ENCODE results near the gene ATXN10.

ATXN10 gene

GRCh38 chr22:45859231-45860161 lies 187.9 kb downstream of the ATXN10 start:
- no peaks in the 10 kb centered on the region for H3K4me1 ChIP-seq (ENCODE audit: insufficient read depth, low read length)
- no peaks in the 10 kb centered on the region for H3K9me3 ChIP-seq (ENCODE audit: insufficient read depth, low read depth, low read length)
- H3K9ac ChIP-seq (ENCODE audit: low read depth, low read length), result no peak overlapping the region
- no peak overlapping the region for H3K27ac ChIP-seq (ENCODE audit: low read length)
- H3K36me3 ChIP-seq (ENCODE audit: insufficient read depth, low read depth, low read length), result 0 out of 2 replicates have a peak, but pooled peaks cover 10% of the 10 kb centered on the region
- H3K27me3 ChIP-seq (ENCODE audit: insufficient read depth, low read length), result peaks cover 6% of the 10 kb centered on the region; the same call in 1 of the 2 replicates
- H3K4me3 ChIP-seq (ENCODE audit: low read length), result no peak overlapping the region

GRCh38 chr22:45860201-45860600 lies 188.6 kb downstream of the ATXN10 start:
- H3K36me3 ChIP-seq (ENCODE audit: insufficient read depth, low read depth, low read length), result 0 out of 2 replicates have a peak, but pooled peaks cover 7% of the 10 kb centered on the region
- H3K4me1 ChIP-seq (ENCODE audit: insufficient read depth, low read length), result no peaks in the 10 kb centered on the region
- peaks cover 13% of the 10 kb centered on the region for H3K27me3 ChIP-seq (ENCODE audit: insufficient read depth, low read length)
- H3K27ac ChIP-seq (ENCODE audit: low read length), result no peak overlapping the region
- H3K9me3 ChIP-seq (ENCODE audit: insufficient read depth, low read depth, low read length), result no peaks in the 10 kb centered on the region
- no peak overlapping the region for H3K9ac ChIP-seq (ENCODE audit: low read depth, low read length)
- H3K4me3 ChIP-seq (ENCODE audit: low read length), result no peak overlapping the region

- Histone ChIP-seq H3K4me1 (ENCODE audit: insufficient read depth, low read length) (no peaks in the 10 kb centered on the region), H3K9me3 (ENCODE audit: insufficient read depth, low read depth, low read length) (no peaks in the 10 kb centered on the region; the same call in 1 of the 2 replicates), H3K4me3 (ENCODE audit: low read length) (no peak overlapping the region), H3K27ac (ENCODE audit: low read length) (no peak overlapping the region), H3K36me3 (ENCODE audit: insufficient read depth, low read depth, low read length) (no peaks in the 10 kb centered on the region), H3K9ac (ENCODE audit: low read depth, low read length) (no peak overlapping the region), H3K27me3 (ENCODE audit: insufficient read depth, low read length) (peaks cover 23% of the 10 kb centered on the region)
These were observed 189.6 kb downstream of the ATXN10 start for GRCh38 chr22:45861259-45861658.

- Histone ChIP-seq H3K27ac (ENCODE audit: low read length) (no peak overlapping the region), H3K27me3 (ENCODE audit: insufficient read depth, low read length) (peaks cover 52% of the 10 kb centered on the region), H3K36me3 (ENCODE audit: insufficient read depth, low read depth, low read length) (no peaks in the 10 kb centered on the region), H3K9me3 (ENCODE audit: insufficient read depth, low read depth, low read length) (no peaks in the 10 kb centered on the region; the same call in 1 of the 2 replicates), H3K9ac (ENCODE audit: low read depth, low read length) (no peak overlapping the region), H3K4me3 (ENCODE audit: low read length) (no peak overlapping the region), H3K4me1 (ENCODE audit: insufficient read depth, low read length) (no peaks in the 10 kb centered on the region)
These were observed 192.5 kb downstream of the ATXN10 start for GRCh38 chr22:45863981-45864751.

GRCh38 chr22:45864959-45865476 lies 193.4 kb downstream of the ATXN10 start:
- H3K27me3 ChIP-seq (ENCODE audit: insufficient read depth, low read length), result peaks cover 61% of the 10 kb centered on the region
- H3K36me3 ChIP-seq (ENCODE audit: insufficient read depth, low read depth, low read length), result no peaks in the 10 kb centered on the region
- no peak overlapping the region for H3K9ac ChIP-seq (ENCODE audit: low read depth, low read length)

GRCh38 chr22:45865561-45866125 lies 194.0 kb downstream of the ATXN10 start:
- Histone ChIP-seq H3K4me1 (ENCODE audit: insufficient read depth, low read length) (no peaks in the 10 kb centered on the region), H3K27me3 (ENCODE audit: insufficient read depth, low read length) (peaks cover 67% of the 10 kb centered on the region), H3K4me3 (ENCODE audit: low read length) (no peak overlapping the region), H3K9ac (ENCODE audit: low read depth, low read length) (no peak overlapping the region), H3K27ac (ENCODE audit: low read length) (no peak overlapping the region), H3K36me3 (ENCODE audit: insufficient read depth, low read depth, low read length) (no peaks in the 10 kb centered on the region), H3K9me3 (ENCODE audit: insufficient read depth, low read depth, low read length) (no peaks in the 10 kb centered on the region; the same call in 1 of the 2 replicates)

More at GRCh38 chr22:45864959-45865476, 193.4 kb downstream of the ATXN10 start:
- Histone ChIP-seq H3K27ac (ENCODE audit: low read length) (no peak overlapping the region), H3K4me3 (ENCODE audit: low read length) (no peak overlapping the region), H3K9me3 (ENCODE audit: insufficient read depth, low read depth, low read length) (no peaks in the 10 kb centered on the region; the same call in 1 of the 2 replicates), H3K4me1 (ENCODE audit: insufficient read depth, low read length) (no peaks in the 10 kb centered on the region)

- H3K4me3 ChIP-seq (ENCODE audit: low read length), result peak overlapping the region; percentile 38; the same call in 1 of the 2 replicates
- no peaks in the 10 kb centered on the region for H3K36me3 ChIP-seq (ENCODE audit: insufficient read depth, low read depth, low read length)
- no peak overlapping the region for H3K27ac ChIP-seq (ENCODE audit: low read length)
- peaks cover 68% of the 10 kb centered on the region for H3K27me3 ChIP-seq (ENCODE audit: insufficient read depth, low read length)
- H3K9me3 ChIP-seq (ENCODE audit: insufficient read depth, low read depth, low read length), result no peaks in the 10 kb centered on the region; the same call in 1 of the 2 replicates
- no peak overlapping the region for H3K9ac ChIP-seq (ENCODE audit: low read depth, low read length)
- H3K4me1 ChIP-seq (ENCODE audit: insufficient read depth, low read length), result no peaks in the 10 kb centered on the region
These were observed 194.6 kb downstream of the ATXN10 start for GRCh38 chr22:45866126-45866645.

GRCh38 chr22:45866646-45867117 lies 195.0 kb downstream of the ATXN10 start:
- H3K4me3 ChIP-seq (ENCODE audit: low read length), result peak overlapping the region; percentile 38; the same call in 1 of the 2 replicates
- no peak overlapping the region for H3K9ac ChIP-seq (ENCODE audit: low read depth, low read length)
- no peak overlapping the region for H3K27ac ChIP-seq (ENCODE audit: low read length)
- H3K4me1 ChIP-seq (ENCODE audit: insufficient read depth, low read length), result no peaks in the 10 kb centered on the region
- H3K9me3 ChIP-seq (ENCODE audit: insufficient read depth, low read depth, low read length), result no peaks in the 10 kb centered on the region; the same call in 1 of the 2 replicates
- H3K36me3 ChIP-seq (ENCODE audit: insufficient read depth, low read depth, low read length), result no peaks in the 10 kb centered on the region
- peaks cover 68% of the 10 kb centered on the region for H3K27me3 ChIP-seq (ENCODE audit: insufficient read depth, low read length)

- H3K9ac ChIP-seq (ENCODE audit: low read depth, low read length), result no peak overlapping the region
- no peaks in the 10 kb centered on the region for H3K36me3 ChIP-seq (ENCODE audit: insufficient read depth, low read depth, low read length)
- H3K9me3 ChIP-seq (ENCODE audit: insufficient read depth, low read depth, low read length), result no peaks in the 10 kb centered on the region; the same call in 1 of the 2 replicates
- no peak overlapping the region for H3K27ac ChIP-seq (ENCODE audit: low read length)
- peaks cover 68% of the 10 kb centered on the region for H3K27me3 ChIP-seq (ENCODE audit: insufficient read depth, low read length)
- peak overlapping the region; percentile 45; the same call in 1 of the 2 replicates for H3K4me3 ChIP-seq (ENCODE audit: low read length)
- H3K4me1 ChIP-seq (ENCODE audit: insufficient read depth, low read length), result no peaks in the 10 kb centered on the region
These were observed 195.7 kb downstream of the ATXN10 start for GRCh38 chr22:45867118-45867905.

GRCh38 chr22:45867906-45868555 lies 196.4 kb downstream of the ATXN10 start:
- peak overlapping the region; percentile 45; the same call in 1 of the 2 replicates for H3K4me3 ChIP-seq (ENCODE audit: low read length)
- peaks cover 2% of the 10 kb centered on the region; the same call in 1 of the 2 replicates for H3K9me3 ChIP-seq (ENCODE audit: insufficient read depth, low read depth, low read length)
- H3K9ac ChIP-seq (ENCODE audit: low read depth, low read length), result no peak overlapping the region
- H3K27me3 ChIP-seq (ENCODE audit: insufficient read depth, low read length), result peaks cover 68% of the 10 kb centered on the region
- H3K4me1 ChIP-seq (ENCODE audit: insufficient read depth, low read length), result no peaks in the 10 kb centered on the region
- H3K27ac ChIP-seq (ENCODE audit: low read length), result no peak overlapping the region
- H3K36me3 ChIP-seq (ENCODE audit: insufficient read depth, low read depth, low read length), result no peaks in the 10 kb centered on the region
